Bronchus fibroblast of lung (primary cell): Measurements from ENCODE around the gene PELI2. TPM values are rescaled to one million over a fixed set of nuclear protein-coding genes. Genes with fewer than 3 reads are reported as not detected.

Source experiments
- total RNA-seq: library from RNA; depleted of rRNA; stranded (reverse); fragments of >200 nt; gene quantifications from 2 replicates; pipeline ENCODE4 v1.2.3, GENCODE V29; 2015

Gene PELI2, protein sequence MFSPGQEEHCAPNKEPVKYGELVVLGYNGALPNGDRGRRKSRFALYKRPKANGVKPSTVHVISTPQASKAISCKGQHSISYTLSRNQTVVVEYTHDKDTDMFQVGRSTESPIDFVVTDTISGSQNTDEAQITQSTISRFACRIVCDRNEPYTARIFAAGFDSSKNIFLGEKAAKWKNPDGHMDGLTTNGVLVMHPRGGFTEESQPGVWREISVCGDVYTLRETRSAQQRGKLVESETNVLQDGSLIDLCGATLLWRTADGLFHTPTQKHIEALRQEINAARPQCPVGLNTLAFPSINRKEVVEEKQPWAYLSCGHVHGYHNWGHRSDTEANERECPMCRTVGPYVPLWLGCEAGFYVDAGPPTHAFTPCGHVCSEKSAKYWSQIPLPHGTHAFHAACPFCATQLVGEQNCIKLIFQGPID
- total RNA-seq = 2.7 and 3.1 TPM in 2 replicates

GRCh38 chr14:56117765-56118610 is at the start of gene PELI2:
Gene PELI2 (plus strand): TSS chr14:56118411. CDS start chr14:56118661, 250 bp downstream.

